ENCODE measurements around the gene TBC1D16.

TBC1D16 gene

GRCh38 chr17:80029258-80029974, 6.3 kb downstream of the TBC1D16 start:
- DNase-seq (ENCODE audit: low read depth) = no peak
- H3K4me3 ChIP-seq (ENCODE audit: low read length) = no peak overlapping the region
- peak; percentile 4 for TF ChIP-seq CTCF (conservative IDR thresholded peaks at IDR 0.05; ENCODE audit: low read depth, low read length)

DNA sequence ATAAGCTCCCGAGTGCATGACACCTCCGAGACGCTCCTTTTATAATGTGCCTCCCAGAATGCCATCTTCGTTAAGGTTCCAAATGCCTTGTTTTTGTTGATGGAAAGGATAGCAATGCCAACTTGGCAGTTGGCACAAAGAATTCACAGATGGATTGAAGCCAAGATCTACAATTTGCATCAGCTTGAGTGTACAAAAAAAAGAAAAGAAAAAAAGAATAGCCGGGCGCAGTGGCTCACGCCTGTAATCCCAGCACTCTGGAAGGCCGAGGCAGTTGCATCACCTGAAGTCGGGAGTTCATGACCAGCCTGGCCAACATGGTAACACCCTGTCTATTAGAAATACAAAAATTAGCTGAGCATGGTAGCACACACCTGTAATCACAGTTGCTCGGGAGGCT, 7.6 kb downstream of the TBC1D16 start:
- TF ChIP-seq CTCF (conservative IDR thresholded peaks at IDR 0.05; ENCODE audit: low read depth, low read length) = no peak
- H3K4me3 ChIP-seq (ENCODE audit: low read length) = no peak overlapping the region
- no peak for DNase-seq (ENCODE audit: low read depth)

DNA sequence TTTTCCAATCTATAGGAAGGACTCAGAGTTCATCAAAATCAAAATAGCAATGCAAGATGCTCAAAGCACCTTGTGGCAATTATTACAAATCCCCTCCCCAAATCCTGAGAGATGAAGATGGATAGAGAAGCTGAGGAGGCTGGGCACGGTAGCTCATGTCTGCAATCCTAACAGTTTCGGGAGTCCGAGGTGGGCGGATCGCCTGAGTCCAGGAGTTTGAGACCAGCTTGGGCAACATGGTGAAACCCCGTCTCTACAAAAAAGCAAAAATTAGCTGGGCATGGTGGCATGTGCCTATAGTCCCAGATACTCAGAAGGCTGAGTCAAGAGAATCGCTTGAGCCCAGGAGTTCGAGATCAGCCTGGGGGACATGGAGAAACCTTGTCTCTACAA, 8.6 kb downstream of the TBC1D16 start:
- no peak overlapping the region for H3K4me3 ChIP-seq (ENCODE audit: low read length)
- DNase-seq (ENCODE audit: low read depth) = no peak
- TF ChIP-seq CTCF (conservative IDR thresholded peaks at IDR 0.05; ENCODE audit: low read depth, low read length) = no peak

- TF ChIP-seq CTCF (conservative IDR thresholded peaks at IDR 0.05; ENCODE audit: low read depth, low read length) = no peak
- no peak overlapping the region for H3K4me3 ChIP-seq (ENCODE audit: low read length)
- no peak for DNase-seq (ENCODE audit: low read depth)
These were observed 9.2 kb downstream of the TBC1D16 start for GRCh38 chr17:80026359-80027042.

GRCh38 chr17:80025796-80026195, 9.9 kb downstream of the TBC1D16 start:
- TF ChIP-seq CTCF (conservative IDR thresholded peaks at IDR 0.05; ENCODE audit: low read depth, low read length) = no peak
- H3K4me3 ChIP-seq (ENCODE audit: low read length) = no peak overlapping the region
- no peak for DNase-seq (ENCODE audit: low read depth)

DNA sequence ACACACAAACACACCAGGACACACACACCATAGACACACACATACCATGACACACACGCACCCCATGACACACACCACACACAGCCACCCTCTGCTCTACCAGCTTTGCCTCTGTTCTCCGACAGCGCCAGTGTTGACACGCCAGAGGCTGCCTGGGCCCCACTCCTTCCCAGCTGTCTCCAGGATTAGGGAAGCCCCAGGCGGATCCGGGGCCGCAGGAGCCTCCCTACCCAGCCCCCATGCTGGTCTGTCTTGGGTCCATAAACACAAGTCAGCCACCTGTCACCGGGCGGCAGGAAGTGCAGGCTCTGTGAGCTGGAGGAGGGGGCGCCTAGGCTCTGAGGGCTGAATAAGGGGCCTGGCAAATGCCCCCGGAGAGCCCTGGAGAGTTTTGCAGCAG, 10.5 kb downstream of the TBC1D16 start:
- H3K4me3 ChIP-seq (ENCODE audit: low read length) = no peak overlapping the region
- no peak for DNase-seq (ENCODE audit: low read depth)
- TF ChIP-seq CTCF (conservative IDR thresholded peaks at IDR 0.05; ENCODE audit: low read depth, low read length) = no peak

Data from retinal pigment epithelial cell (primary cell).